ENCODE results near the gene LYL1. TPM values are rescaled to one million over a fixed set of nuclear protein-coding genes. Genes with fewer than 3 reads are reported as not detected.

LYL1 gene
- total and polyA plus RNA-seq, 9 of the 15 experiments (the other 6 are each of a cell fraction or from before 2014, with no cell fraction given): 1.3 to 266 (median 34.0) TPM

DNA sequence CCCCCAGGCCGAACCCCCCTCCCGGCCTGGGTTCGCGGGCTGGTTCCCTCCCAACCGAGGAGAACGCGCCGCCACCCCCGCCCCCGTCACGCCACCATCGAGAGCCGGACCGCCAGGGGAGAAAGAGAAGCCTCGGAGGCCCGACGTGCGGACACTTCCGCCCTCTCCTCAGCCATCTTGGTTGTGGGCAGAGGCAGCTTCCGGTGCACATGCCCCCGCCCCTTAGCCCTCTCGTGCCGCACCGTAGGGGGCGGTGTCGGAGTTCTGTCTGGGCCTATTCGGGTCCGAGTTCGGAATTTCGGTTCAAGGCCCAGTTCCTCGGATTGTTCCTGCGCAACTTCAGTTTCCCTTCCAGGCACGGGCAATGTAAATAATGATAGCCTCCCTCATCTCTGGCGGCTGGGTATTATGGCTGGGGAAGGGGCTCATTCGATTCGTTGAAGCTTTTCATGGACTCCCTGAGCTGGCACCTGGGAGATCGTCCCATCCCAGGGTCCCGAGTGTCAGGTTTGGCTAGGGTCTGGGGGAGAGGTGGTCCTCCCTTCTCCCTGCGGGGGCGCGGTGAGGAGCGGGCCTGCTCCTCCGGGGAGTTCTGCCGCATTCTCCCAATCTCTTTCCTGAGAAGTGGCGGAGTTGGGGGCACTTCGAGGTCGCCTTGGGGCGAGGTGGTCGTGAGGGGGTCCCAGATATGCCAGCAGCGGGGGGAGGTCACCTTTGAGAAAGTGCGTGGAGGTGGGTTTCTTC, 47.7 kb upstream of the LYL1 start, which contains the start of the genes IER2 and STX10 (continued):
- peak in 2 of 3 experiments; percentile 70 to 92; a peak in 4 of 6 replicates for TF ChIP-seq ZBTB11 (CRISPR knock-in tag; IDR thresholded peaks at IDR 0.05)
- TF ChIP-seq MCM7 (IDR thresholded peaks at IDR 0.05): no peak
- no peak; the same call in 1 of the 2 replicates for TF ChIP-seq CBX1 (IDR thresholded peaks at IDR 0.05; ENCODE audit: low read depth)
- no peak for TF ChIP-seq ZNF830 (CRISPR knock-in tag; IDR thresholded peaks at IDR 0.05)
- no peak for TF ChIP-seq PTBP1 (IDR thresholded peaks at IDR 0.05; ENCODE audit: low read depth, low read length)
- TF ChIP-seq SPI1 (IDR thresholded peaks at IDR 0.05; ENCODE audit: borderline replicate concordance, low read depth, low read length): peak; percentile 74
- TF ChIP-seq, protein P1, sequence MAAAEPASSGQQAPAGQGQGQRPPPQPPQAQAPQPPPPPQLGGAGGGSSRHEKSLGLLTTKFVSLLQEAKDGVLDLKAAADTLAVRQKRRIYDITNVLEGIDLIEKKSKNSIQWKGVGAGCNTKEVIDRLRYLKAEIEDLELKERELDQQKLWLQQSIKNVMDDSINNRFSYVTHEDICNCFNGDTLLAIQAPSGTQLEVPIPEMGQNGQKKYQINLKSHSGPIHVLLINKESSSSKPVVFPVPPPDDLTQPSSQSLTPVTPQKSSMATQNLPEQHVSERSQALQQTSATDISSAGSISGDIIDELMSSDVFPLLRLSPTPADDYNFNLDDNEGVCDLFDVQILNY (CRISPR knock-in tag; IDR thresholded peaks at IDR 0.05): no peak
- no peak for TF ChIP-seq RHOXF2B (CRISPR knock-in tag; conservative IDR thresholded peaks at IDR 0.05)
- TF ChIP-seq CHD7 (IDR thresholded peaks at IDR 0.05; ENCODE audit: low read depth, low read length): no peak
- no peak for TF ChIP-seq KDM1A (IDR thresholded peaks at IDR 0.05)
- TF ChIP-seq ZNF695 (CRISPR knock-in tag; IDR thresholded peaks at IDR 0.05): no peak
- peak; percentile 78 for TF ChIP-seq MTA3 (IDR thresholded peaks at IDR 0.05; ENCODE audit: borderline replicate concordance)

Measured in K562 (cell line).